Measurements from ENCODE around the gene SERPINB6. TPM values are rescaled to one million over a fixed set of nuclear protein-coding genes. Genes with fewer than 3 reads are reported as not detected.
"Not testable (repeated sequence)": the region's sequence is repeated elsewhere in the genome, so short reads cannot be mapped to it uniquely, and the experiment has no call there.

Gene SERPINB6
- total RNA-seq, 4 donors from 2014 or later: 76.6 to 95.7 (median 84.4) TPM

GRCh38 chr6:2915150-2915549, 56.2 kb downstream of the SERPINB6 start:
- no peak overlapping the region for H3K27ac ChIP-seq
- 65 to 70% methylated on average over 3 of the region's 3 CpGs for WGBS, 2 donors
- no peak overlapping the region for H3K4me3 ChIP-seq
- TF ChIP-seq CTCF (IDR thresholded peaks at IDR 0.05): no peak
- no peak for TF ChIP-seq POLR2A (IDR thresholded peaks at IDR 0.05)
- H3K36me3 ChIP-seq: no peaks in the 10 kb centered on the region
- H3K4me1 ChIP-seq: peaks cover 0 to 12% (median 0%) of the 10 kb centered on the region in 3 donors
- no peak for DNase-seq
- no peaks in the 10 kb centered on the region for H3K9me3 ChIP-seq
- no peaks in the 10 kb centered on the region for H3K27me3 ChIP-seq
- intact Hi-C loops (cut with DNase I): loop anchor here (5.0 kb wide), 1 partner anchor 63 kb away; no protein-coding TSS in a partner anchor

- H3K9me3 ChIP-seq: no peaks in the 10 kb centered on the region
- no peak overlapping the region for H3K4me3 ChIP-seq
- H3K4me1 ChIP-seq: peaks cover 0 to 12% (median 0%) of the 10 kb centered on the region in 3 donors
- WGBS, 2 donors: 56 to 74% methylated on average over 5 of the region's 7 CpGs
- H3K27ac ChIP-seq: no peak overlapping the region
- intact Hi-C loops (cut with DNase I): no loop called here
- H3K36me3 ChIP-seq: no peaks in the 10 kb centered on the region
- TF ChIP-seq CTCF (IDR thresholded peaks at IDR 0.05): no peak
- no peak for TF ChIP-seq POLR2A (IDR thresholded peaks at IDR 0.05)
- no peak for DNase-seq
- no peaks in the 10 kb centered on the region for H3K27me3 ChIP-seq
Observed at GRCh38 chr6:2914318-2914660, 57.1 kb downstream of the SERPINB6 start.

GRCh38 chr6:2913621-2914317, 57.6 kb downstream of the SERPINB6 start:
- intact Hi-C loops (cut with DNase I): no loop called here

GRCh38 chr6:2911171-2911570, 60.2 kb downstream of the SERPINB6 start:
- H3K27ac ChIP-seq: no peak overlapping the region
- no peaks in the 10 kb centered on the region for H3K4me1 ChIP-seq
- no peak for TF ChIP-seq CTCF (IDR thresholded peaks at IDR 0.05)
- TF ChIP-seq POLR2A (IDR thresholded peaks at IDR 0.05): no peak
- H3K4me3 ChIP-seq: no peak overlapping the region
- H3K27me3 ChIP-seq: no peaks in the 10 kb centered on the region
- H3K36me3 ChIP-seq: no peaks in the 10 kb centered on the region
- 63 to 72% methylated on average over 4 of the region's 4 CpGs for WGBS, 2 donors
- H3K9me3 ChIP-seq: no peaks in the 10 kb centered on the region
- DNase-seq: no peak
- intact Hi-C loops (cut with DNase I): no loop called here

More at GRCh38 chr6:2913621-2914317, 57.6 kb downstream of the SERPINB6 start:
- Histone ChIP-seq H3K27me3 (no peaks in the 10 kb centered on the region), H3K36me3 (no peaks in the 10 kb centered on the region), H3K9me3 (no peaks in the 10 kb centered on the region), H3K4me1 (peaks cover 0 to 9% (median 0%) of the 10 kb centered on the region in 3 donors), H3K27ac (no peak overlapping the region), H3K4me3 (no peak overlapping the region)
- TF ChIP-seq POLR2A (IDR thresholded peaks at IDR 0.05): no peak
- TF ChIP-seq CTCF (IDR thresholded peaks at IDR 0.05): no peak
- no peak for DNase-seq
- 87 to 91% methylated on average over 11 of the region's 11 CpGs for WGBS, 2 donors

- 80 to 89% methylated on average over 4 of the region's 4 CpGs for whole genome bisulfite sequencing, 2 donors
- intact Hi-C loops (cut with DNase I): no loop called here
- no peaks in the 10 kb centered on the region for H3K36me3 ChIP-seq
Observed at GRCh38 chr6:2909718-2910117, 61.6 kb downstream of the SERPINB6 start.

GRCh38 chr6:2909051-2909606, 62.2 kb downstream of the SERPINB6 start:
- 73 to 79% methylated on average over 7 to 16 of the region's 16 CpGs for WGBS, 2 donors
- H3K9me3 ChIP-seq; H3K36me3 ChIP-seq; H3K4me1 ChIP-seq; H3K27ac ChIP-seq; H3K27me3 ChIP-seq; intact Hi-C loops (cut with DNase I); H3K4me3 ChIP-seq; DNase-seq: not testable (repeated sequence)

More at GRCh38 chr6:2909718-2910117, 61.6 kb downstream of the SERPINB6 start:
- Histone ChIP-seq H3K4me1 (no peaks in the 10 kb centered on the region), H3K27me3 (no peaks in the 10 kb centered on the region), H3K27ac (no peak overlapping the region), H3K4me3 (no peak overlapping the region), H3K9me3 (no peaks in the 10 kb centered on the region)
- DNase-seq: no peak
- TF ChIP-seq POLR2A (IDR thresholded peaks at IDR 0.05): no peak
- no peak for TF ChIP-seq CTCF (IDR thresholded peaks at IDR 0.05)

- H3K9me3 ChIP-seq; DNase-seq; H3K27me3 ChIP-seq; intact Hi-C loops (cut with DNase I); H3K4me3 ChIP-seq; H3K36me3 ChIP-seq; H3K27ac ChIP-seq; H3K4me1 ChIP-seq: not testable (repeated sequence)
- 43 to 55% methylated on average over 2 to 3 of the region's 3 CpGs for WGBS, 2 donors
Observed at GRCh38 chr6:2908516-2908915, 62.9 kb downstream of the SERPINB6 start.

All from esophagus squamous epithelium (tissue), 5 donors.